HG03439 (cell line): ENCODE results near the gene TIMP2.

Experiments
- ATAC-seq: cut with Tn5 transposase; IDR thresholded peaks from one replicate; pipeline ENCODE4 v1.9.1; 2021; ENCODE audit warnings: mild to moderate bottlenecking, moderate library complexity; ENCODE audit not compliant: unreplicated experiment

Gene TIMP2

GRCh38 chr17:78819806-78820792, 105.1 kb downstream of the TIMP2 start:
- ATAC-seq: no peak

GRCh38 chr17:78819402-78819801, 105.8 kb downstream of the TIMP2 start:
- ATAC-seq: no peak

GRCh38 chr17:78818932-78819331, 106.3 kb downstream of the TIMP2 start:
- no peak for ATAC-seq

- ATAC-seq: no peak
Measured at GRCh38 chr17:78818152-78818846, 106.9 kb downstream of the TIMP2 start.

GRCh38 chr17:78817123-78817522, 108.1 kb downstream of the TIMP2 start:
- ATAC-seq: no peak

GRCh38 chr17:78815696-78816095, 109.5 kb downstream of the TIMP2 start:
- no peak for ATAC-seq

GRCh38 chr17:78812855-78813254, 112.3 kb downstream of the TIMP2 start:
- ATAC-seq: no peak

GRCh38 chr17:78808163-78808562, 117.0 kb downstream of the TIMP2 start:
- ATAC-seq: no peak

GRCh38 chr17:78806451-78806850, 118.7 kb downstream of the TIMP2 start:
- ATAC-seq: no peak

GRCh38 chr17:78805301-78805700, 119.9 kb downstream of the TIMP2 start:
- ATAC-seq: no peak

GRCh38 chr17:78804777-78805176, 120.4 kb downstream of the TIMP2 start:
- no peak for ATAC-seq

GRCh38 chr17:78803186-78803845, 121.9 kb downstream of the TIMP2 start:
- no peak for ATAC-seq
